Fibroblast of pulmonary artery (primary cell): ENCODE measurements around the gene GFRA4.

ENCODE experiments used
- DNase-seq: peaks from one replicate; pipeline ENCODE4 v3.0.0-alpha.2; 2010; ENCODE audit warnings: low read depth
- H3K4me3 ChIP-seq: replicated peaks from 2 replicates; pipeline ENCODE4 v1.5.1; 2011; ENCODE audit warnings: low read depth, mild to moderate bottlenecking, control low read depth, low read length, moderate library complexity
- CTCF ChIP-seq: IDR thresholded peaks from 2 replicates; pipeline ENCODE4 v1.5.1; 2011; ENCODE audit warnings: mild to moderate bottlenecking, control low read depth, low read length, inconsistent platforms; ENCODE audit errors: missing control alignments

The GFRA4 gene

GRCh38 chr20:3706774-3707507, 43.7 kb upstream of the GFRA4 start:
- no peak for DNase-seq
- no peak overlapping the region for H3K4me3 ChIP-seq
- TF ChIP-seq CTCF, result no peak

GRCh38 chr20:3705970-3706739, 43.0 kb upstream of the GFRA4 start:
- H3K4me3 ChIP-seq, result no peak overlapping the region
- no peak for TF ChIP-seq CTCF
- DNase-seq, result no peak

GRCh38 chr20:3705491-3705969, 42.3 kb upstream of the GFRA4 start:
- TF ChIP-seq CTCF, result no peak
- DNase-seq, result no peak
- H3K4me3 ChIP-seq, result no peak overlapping the region

- no peak for DNase-seq
- no peak overlapping the region for H3K4me3 ChIP-seq
- no peak for TF ChIP-seq CTCF
These were observed 40.9 kb upstream of the GFRA4 start for GRCh38 chr20:3704087-3704486.

- TF ChIP-seq CTCF, result no peak
- no peak for DNase-seq
- no peak overlapping the region for H3K4me3 ChIP-seq
These were observed 39.6 kb upstream of the GFRA4 start for GRCh38 chr20:3702611-3703391.

GRCh38 chr20:3701061-3701998, 38.1 kb upstream of the GFRA4 start:
- DNase-seq, result no peak
- no peak for TF ChIP-seq CTCF
- H3K4me3 ChIP-seq, result no peak overlapping the region
